Measurements from ENCODE around the gene TSC22D2. TPM values are rescaled to one million over a fixed set of nuclear protein-coding genes. Genes with fewer than 3 reads are reported as not detected.

TSC22D2 gene
- total RNA-seq, 2 donors from 2014 or later, result 16.7 to 31.7 TPM

- H3K4me1 ChIP-seq, result no peaks in the 10 kb centered on the region
- H3K9ac ChIP-seq (ENCODE audit: low read depth in 2 of 2, low read length in 2 of 2), result no peak overlapping the region
- no peak overlapping the region for H3K4me3 ChIP-seq
- H3K9me3 ChIP-seq, result no peaks in the 10 kb centered on the region
- TF ChIP-seq, protein P1, sequence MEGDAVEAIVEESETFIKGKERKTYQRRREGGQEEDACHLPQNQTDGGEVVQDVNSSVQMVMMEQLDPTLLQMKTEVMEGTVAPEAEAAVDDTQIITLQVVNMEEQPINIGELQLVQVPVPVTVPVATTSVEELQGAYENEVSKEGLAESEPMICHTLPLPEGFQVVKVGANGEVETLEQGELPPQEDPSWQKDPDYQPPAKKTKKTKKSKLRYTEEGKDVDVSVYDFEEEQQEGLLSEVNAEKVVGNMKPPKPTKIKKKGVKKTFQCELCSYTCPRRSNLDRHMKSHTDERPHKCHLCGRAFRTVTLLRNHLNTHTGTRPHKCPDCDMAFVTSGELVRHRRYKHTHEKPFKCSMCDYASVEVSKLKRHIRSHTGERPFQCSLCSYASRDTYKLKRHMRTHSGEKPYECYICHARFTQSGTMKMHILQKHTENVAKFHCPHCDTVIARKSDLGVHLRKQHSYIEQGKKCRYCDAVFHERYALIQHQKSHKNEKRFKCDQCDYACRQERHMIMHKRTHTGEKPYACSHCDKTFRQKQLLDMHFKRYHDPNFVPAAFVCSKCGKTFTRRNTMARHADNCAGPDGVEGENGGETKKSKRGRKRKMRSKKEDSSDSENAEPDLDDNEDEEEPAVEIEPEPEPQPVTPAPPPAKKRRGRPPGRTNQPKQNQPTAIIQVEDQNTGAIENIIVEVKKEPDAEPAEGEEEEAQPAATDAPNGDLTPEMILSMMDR (IDR thresholded peaks at IDR 0.05), result no peak
- DNase-seq, result no peak
- H3K27me3 ChIP-seq, result no peaks in the 10 kb centered on the region
- intact Hi-C loops (cut with DNase I), result no loop called here
- no peaks in the 10 kb centered on the region for H3K36me3 ChIP-seq
- no peak overlapping the region for H3K27ac ChIP-seq
These were observed 30.3 kb upstream of the TSC22D2 start for GRCh38 chr3:150377601-150378300.

GRCh38 chr3:150378301-150378748 is 29.8 kb upstream of the TSC22D2 start:
- H3K4me3 ChIP-seq, result no peak overlapping the region
- no peaks in the 10 kb centered on the region for H3K4me1 ChIP-seq
- H3K27me3 ChIP-seq, result no peaks in the 10 kb centered on the region
- no peaks in the 10 kb centered on the region for H3K36me3 ChIP-seq
- no peak for DNase-seq
- no peak overlapping the region for H3K9ac ChIP-seq (ENCODE audit: low read depth in 2 of 2, low read length in 2 of 2)
- no peak overlapping the region for H3K27ac ChIP-seq
- TF ChIP-seq, protein P1 (IDR thresholded peaks at IDR 0.05), result no peak
- H3K9me3 ChIP-seq, result no peaks in the 10 kb centered on the region
- intact Hi-C loops (cut with DNase I), result no loop called here

GRCh38 chr3:150379469-150379868 is 28.6 kb upstream of the TSC22D2 start:
- H3K36me3 ChIP-seq, result no peaks in the 10 kb centered on the region
- no peaks in the 10 kb centered on the region for H3K27me3 ChIP-seq
- H3K9ac ChIP-seq (ENCODE audit: low read depth in 2 of 2, low read length in 2 of 2), result no peak overlapping the region
- no peaks in the 10 kb centered on the region for H3K4me1 ChIP-seq
- H3K9me3 ChIP-seq, result no peaks in the 10 kb centered on the region
- H3K4me3 ChIP-seq, result no peak overlapping the region
- no peak for DNase-seq
- TF ChIP-seq, protein P1 (IDR thresholded peaks at IDR 0.05), result no peak
- intact Hi-C loops (cut with DNase I), result no loop called here
- H3K27ac ChIP-seq, result no peak overlapping the region

DNA sequence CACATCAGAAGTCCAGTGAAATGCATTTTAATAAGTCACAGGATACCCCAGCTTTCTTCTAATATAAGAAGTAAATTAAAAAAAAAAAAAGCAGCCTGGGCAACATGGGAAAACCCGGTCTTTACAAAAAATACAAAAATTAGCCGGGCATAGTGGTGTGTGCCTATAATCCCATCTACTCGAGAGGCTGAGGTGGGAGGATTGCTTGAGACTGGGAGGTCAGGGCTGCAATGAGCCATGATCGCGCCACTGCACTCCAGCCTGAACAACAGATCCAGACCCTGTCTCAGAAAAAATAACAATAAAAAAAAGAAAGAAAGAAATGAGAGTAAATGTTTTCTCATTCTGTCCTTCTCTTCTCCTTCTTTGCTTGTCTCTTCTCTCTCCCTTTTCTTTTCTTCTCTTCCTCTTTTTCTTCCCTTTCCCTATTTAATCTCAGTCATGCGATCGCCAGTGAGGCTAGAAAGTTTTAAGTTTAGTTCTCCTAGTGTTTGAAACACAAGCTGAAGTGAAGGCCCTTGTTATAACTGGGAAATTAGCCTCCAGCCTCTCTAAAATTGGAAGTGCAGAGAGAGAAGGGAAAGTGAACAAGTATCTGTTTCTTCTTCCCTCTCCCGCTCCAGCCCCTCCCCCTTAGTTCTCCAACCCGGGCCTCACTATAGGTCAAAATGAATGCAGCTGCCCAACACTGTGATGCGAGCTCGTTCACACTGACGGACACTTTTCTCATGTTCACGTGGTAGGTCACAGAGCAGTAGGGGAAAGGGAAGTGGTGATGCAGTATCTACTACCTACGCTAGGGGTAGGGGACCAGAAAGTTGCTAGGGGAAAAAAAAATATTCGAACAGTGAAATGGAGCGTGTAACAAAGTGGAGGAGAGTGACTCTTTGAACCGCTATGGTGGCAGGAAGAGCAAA is 23.5 kb upstream of the TSC22D2 start:
- Histone ChIP-seq H3K36me3 (no peaks in the 10 kb centered on the region), H3K4me1 (no peaks in the 10 kb centered on the region), H3K27ac (no peak overlapping the region), H3K27me3 (no peaks in the 10 kb centered on the region), H3K9ac (ENCODE audit: low read depth in 2 of 2, low read length in 2 of 2) (no peak overlapping the region), H3K9me3 (no peaks in the 10 kb centered on the region), H3K4me3 (no peak overlapping the region)
- no peak for DNase-seq
- TF ChIP-seq, protein P1 (IDR thresholded peaks at IDR 0.05), result no peak
- intact Hi-C loops (cut with DNase I), result no loop called here

- no peaks in the 10 kb centered on the region for H3K9me3 ChIP-seq
- intact Hi-C loops (cut with DNase I), result no loop called here
- no peak for DNase-seq
- TF ChIP-seq, protein P1 (IDR thresholded peaks at IDR 0.05), result no peak
- no peak overlapping the region for H3K9ac ChIP-seq (ENCODE audit: low read depth in 2 of 2, low read length in 2 of 2)
- no peaks in the 10 kb centered on the region for H3K36me3 ChIP-seq
- H3K27me3 ChIP-seq, result no peaks in the 10 kb centered on the region
- no peak overlapping the region for H3K4me3 ChIP-seq
- H3K27ac ChIP-seq, result no peak overlapping the region
- no peaks in the 10 kb centered on the region for H3K4me1 ChIP-seq
These were observed 22.5 kb upstream of the TSC22D2 start for GRCh38 chr3:150385296-150386242.
